ENCODE measurements around the gene IQSEC3.
"Not testable (repeated sequence)": the region's sequence is repeated elsewhere in the genome, so short reads cannot be mapped to it uniquely, and the experiment has no call there.

IQSEC3 gene

DNA sequence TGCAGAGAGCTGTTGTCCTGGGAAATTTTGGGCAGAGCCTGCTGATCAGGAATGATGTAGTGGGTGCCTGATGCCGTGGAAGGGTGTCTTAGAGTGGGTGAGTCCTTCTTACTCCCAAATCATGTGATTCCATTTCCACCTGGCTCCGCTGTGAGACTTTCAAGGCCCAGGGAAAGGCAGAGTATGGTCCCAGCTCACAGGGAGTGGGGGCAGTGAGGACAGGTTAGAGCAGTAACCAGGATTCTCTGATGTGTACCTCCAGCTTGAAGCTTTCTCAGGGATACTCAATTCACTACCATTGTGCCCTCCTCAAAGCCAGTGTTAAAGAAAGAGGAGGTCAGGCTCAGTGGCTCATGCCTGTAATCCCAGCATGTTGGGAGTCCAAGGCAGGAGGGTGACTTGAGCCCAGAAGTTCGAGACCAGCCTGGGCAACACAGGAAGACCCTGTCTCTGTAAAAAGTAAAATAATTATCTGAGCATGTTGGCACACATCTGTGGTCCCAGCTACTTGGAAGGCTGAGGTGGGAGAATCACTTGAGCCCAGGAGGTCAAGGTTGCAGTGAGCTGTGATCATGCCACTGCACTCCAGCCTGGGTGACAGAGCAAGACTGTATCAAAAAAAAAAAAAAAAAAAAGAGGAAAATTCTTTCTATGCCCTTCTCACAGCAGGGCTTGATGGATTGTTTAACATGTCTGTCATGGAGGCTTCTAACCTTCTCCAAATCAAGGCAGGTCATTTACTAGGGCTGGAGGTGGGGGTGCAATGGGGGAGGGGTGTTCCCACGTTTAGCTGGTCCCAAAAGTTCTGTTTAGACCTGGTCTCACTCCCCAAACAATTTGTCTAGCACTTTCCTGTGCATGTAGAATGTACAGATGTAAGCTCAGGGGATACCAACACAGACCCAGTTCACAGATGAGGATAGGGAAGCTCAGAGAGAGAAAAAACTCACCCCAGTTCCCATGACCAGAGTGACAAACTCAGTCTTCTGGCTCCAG, 12.5 kb upstream of the IQSEC3 start:
- no peak for DNase-seq

- DNase-seq: no peak
Observed at GRCh38 chr12:54750-55535, 11.6 kb upstream of the IQSEC3 start.

GRCh38 chr12:56683-57346, 9.8 kb upstream of the IQSEC3 start:
- DNase-seq: no peak

DNA sequence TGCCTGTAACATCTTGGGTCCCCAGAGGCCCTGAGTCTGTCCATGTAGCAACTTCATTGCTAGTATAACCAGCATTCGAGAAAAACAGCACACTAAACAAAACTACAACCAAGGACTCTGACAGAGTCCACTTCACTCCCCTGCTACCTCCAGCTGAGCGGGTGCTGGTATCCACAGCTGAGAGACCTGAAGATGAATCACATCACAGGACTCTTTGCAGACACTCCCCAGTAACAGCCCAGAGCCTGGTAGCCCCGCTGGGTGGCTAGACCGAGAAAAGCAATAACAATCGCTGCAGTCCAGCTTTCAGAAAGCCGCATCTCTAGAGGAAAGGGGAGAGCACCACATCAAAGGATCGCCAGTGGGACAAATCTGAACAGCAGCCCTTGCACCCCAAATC, 9.0 kb upstream of the IQSEC3 start:
- DNase-seq: no peak

- no peak for DNase-seq
Observed at GRCh38 chr12:58832-59231, 7.7 kb upstream of the IQSEC3 start.

DNA sequence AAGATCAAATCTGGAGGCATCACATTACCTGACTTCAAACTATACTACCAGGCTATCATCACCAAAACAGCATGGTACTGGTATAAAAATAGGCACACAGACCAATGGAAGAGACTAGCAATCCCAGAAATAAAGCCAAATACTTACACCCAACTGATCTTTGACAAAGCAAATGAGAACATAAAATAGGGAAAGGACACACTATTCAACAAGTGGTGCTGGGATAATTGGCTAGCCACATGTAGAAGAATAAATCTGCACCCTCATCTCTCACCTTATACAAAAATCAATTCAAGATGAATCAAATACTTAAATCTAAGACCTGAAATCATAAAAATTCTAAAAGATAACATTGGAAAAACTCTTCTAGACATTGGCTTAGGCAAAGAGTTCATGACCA, 4.7 kb upstream of the IQSEC3 start:
- not testable (repeated sequence) for DNase-seq

DNA sequence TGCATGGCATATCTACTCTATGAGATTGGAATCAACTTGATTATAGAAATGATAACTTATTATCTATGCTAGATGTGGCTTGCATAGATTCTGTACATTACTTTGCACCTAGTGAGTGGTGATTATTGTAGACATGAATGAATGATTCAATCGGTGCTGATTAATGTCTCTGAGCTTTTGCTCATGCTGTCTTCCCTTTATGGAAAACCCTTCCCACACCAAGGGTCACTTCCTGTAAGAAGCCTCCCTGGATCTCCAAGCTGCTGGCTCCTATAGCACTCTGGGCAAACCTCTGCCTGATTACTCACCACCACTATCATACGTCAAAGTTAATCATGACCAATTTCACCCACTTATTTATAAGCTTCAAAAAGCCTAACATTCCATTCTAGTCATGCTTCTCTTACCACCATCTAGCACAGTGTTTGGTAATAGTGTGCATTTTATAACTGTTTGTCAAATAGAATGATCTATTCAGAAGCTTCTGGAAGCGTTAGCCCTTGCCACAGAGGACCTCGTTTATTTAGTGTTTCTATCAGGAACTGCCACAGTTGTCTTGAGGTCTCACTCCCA, 990 bp upstream of the IQSEC3 start:
- DNase-seq: not testable (repeated sequence)

DNA sequence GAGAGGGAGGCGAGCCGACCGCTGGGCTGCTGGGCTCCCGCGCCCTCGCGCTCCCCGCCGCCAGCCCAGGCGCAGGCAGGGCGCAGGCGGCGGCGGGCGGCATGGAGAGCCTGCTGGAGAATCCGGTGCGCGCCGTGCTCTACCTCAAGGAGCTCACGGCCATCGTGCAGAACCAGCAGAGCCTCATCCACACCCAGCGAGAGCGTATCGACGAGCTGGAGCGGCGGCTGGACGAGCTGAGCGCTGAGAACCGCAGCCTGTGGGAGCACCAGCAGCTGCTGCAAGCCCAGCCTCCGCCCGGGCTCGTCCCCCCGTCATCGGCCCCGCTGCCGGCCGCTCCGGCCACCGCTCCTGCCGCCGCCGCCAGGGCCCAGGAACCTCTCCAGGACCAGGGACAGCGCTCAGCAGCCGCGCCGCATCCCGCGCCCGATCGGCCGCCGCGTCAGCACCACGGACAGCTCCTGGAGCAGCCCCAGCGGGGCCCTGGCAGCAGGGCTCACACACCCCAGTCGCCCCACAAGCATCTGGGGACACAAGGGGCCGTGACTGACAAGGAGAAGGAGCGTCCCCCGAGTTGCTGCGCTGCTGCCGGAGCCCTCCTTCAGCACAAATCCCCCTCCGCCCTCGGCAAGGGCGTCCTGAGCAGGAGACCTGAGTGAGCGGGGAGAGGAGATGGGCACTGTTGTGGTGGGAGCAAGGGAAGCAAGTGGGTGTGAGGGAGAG, 376 bp downstream of the IQSEC3 start:
- not testable (repeated sequence) for DNase-seq

DNA sequence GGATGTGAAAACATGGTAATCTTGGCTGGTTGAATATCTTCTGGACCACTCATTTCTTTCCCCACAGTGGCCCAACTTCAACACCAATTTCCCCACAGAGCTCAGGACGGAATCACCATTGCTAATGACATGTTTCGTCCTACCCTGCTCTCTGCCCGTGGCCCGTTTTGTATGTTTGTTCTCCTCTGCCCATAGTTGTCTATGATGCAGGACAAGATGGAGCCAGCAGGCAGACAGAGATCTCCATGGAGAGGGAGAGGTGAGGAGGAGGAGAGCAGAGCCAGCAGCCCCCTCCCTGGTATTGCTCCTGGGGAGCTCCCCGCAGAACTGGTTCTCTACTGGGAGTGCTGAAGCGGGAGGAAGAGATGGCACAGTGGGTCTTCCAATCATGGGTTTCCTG, 3.1 kb downstream of the IQSEC3 start:
- not testable (repeated sequence) for DNase-seq

DNA sequence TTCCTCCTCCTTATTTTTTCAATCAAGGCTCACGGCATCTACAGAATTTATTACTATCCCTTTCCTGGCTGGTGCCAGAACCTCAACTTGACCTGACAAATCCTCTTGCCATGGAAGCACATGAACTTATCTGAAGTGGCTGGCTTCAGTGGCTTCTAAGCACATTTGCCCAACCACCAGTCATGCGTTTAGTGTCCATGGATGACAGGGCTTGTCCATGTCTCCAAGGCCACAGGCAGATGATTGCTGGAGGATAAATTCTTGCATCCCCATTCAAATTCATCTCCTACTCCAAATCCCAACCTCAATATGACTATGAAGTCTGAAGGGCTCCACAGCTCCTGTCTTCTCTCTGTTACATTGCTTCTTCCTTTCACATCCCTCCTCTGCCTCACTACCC, 4.0 kb downstream of the IQSEC3 start:
- DNase-seq: not testable (repeated sequence)

GRCh38 chr12:72018-72417, 5.5 kb downstream of the IQSEC3 start:
- DNase-seq: not testable (repeated sequence)

- DNase-seq: not testable (repeated sequence)
Observed at GRCh38 chr12:74420-75190, 8.0 kb downstream of the IQSEC3 start.

DNA sequence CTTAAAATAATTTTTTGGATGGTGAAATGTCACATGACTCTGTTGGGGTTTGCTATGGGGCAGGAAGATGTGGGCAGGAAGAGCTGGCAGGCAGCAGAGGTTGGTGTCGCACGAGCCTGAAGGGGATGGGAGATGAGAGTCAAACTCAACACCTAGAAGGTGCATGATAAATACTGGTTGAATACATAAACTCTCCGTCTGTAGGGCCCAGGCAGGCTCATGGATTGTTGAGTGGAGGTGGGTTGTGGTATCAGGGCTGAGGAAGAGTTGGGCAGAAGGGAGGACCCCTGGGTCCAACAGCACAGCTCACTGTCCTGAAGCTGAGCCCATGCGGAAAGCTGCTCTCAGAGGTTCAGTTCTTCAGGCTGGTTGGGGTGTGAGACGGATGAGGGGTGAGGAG, 9.0 kb downstream of the IQSEC3 start:
- not testable (repeated sequence) for DNase-seq

- not testable (repeated sequence) for DNase-seq
Observed at GRCh38 chr12:76102-76501, 9.5 kb downstream of the IQSEC3 start.

- DNase-seq: not testable (repeated sequence)
Observed at GRCh38 chr12:76551-76950, 10.0 kb downstream of the IQSEC3 start.

DNA sequence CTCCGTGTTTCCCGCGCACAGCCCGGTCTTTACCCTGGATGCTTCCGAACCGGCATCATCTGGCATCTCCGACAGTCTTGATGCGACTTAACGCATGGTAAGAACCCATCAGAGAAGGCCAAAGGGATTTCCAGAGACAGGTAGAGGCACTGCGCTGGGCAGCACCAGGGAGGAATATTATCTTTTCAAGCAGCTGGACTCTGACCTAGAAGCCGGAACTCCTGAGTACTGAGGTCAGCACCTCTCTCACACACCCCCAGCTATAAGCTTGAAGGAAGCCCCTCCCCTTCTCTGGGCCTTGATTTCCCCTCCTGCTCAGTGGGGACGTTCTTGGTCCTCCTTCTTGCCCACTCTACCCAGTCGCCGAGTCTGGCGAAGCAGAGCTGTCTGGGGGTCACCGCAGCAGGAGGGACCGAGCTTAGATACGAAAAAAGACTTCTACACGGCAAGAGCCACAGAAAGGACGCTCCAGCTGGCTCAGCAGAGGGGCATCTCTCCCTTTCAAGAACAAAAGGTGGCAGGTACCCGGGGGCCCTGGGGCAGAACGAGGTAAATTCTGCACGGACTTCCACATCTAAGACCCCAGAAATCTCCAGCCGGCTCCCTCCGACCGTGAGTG, 10.6 kb downstream of the IQSEC3 start:
- DNase-seq: not testable (repeated sequence)

- DNase-seq: not testable (repeated sequence)
Observed at GRCh38 chr12:77769-78383, 11.3 kb downstream of the IQSEC3 start.

- DNase-seq: no peak
Observed at GRCh38 chr12:78981-79380, 12.4 kb downstream of the IQSEC3 start.

DNA sequence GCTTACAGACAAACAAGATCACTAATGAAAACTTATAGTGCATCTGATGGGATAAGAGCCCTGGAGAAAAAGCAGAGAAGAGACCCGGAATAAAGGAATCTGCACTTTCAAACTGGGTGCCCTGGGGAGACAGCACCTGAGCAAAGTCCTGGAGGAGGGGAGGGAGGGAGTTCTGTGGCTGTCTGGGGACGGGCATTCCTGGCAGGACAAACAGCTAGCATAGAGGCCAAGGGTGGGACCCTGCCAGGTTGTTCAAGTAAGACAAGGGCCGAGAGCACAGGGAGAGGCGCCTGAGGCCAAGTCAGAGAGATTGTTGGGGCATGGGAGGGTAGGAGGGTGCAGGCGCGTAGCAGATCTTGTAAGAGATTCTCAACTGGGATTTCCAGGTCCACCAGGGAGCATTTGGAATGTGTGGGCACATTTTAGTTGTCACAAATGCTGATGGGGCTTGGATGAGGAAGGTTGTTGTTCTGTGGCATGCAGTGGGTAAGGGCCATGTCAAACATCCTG, 14.2 kb downstream of the IQSEC3 start:
- no peak for DNase-seq

DNA sequence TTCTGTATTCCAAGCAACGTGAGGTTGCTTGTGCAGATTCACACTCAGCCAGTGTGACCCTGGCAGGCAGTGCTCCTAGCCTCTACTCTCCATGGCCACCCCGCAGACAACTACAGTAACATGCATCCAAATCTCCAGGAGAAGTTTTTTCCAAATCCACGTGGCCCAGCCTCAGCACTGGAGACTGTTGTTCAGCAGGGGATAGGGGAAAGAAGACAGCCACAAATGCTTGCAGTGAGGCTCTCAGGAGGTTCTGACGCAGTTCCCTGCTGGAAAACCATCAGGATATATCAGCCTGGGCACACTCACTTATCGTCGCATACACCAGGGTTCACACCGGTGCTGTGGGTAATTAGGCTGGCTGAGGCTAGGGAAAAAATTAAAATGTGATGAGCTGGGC, 16.2 kb downstream of the IQSEC3 start:
- DNase-seq: no peak
